ENCODE measurements around the gene PRR3. TPM values are rescaled to one million over a fixed set of nuclear protein-coding genes. Genes with fewer than 3 reads are reported as not detected.
A peak's percentile ranks its signal among the peaks of the same experiment; 100 is the strongest.

PRR3 gene
- total and polyA plus RNA-seq, 9 of the 15 experiments (the other 6 are each of a cell fraction or from before 2014, with no cell fraction given) = 23.5 to 59.6 (median 28.8) TPM

DNA sequence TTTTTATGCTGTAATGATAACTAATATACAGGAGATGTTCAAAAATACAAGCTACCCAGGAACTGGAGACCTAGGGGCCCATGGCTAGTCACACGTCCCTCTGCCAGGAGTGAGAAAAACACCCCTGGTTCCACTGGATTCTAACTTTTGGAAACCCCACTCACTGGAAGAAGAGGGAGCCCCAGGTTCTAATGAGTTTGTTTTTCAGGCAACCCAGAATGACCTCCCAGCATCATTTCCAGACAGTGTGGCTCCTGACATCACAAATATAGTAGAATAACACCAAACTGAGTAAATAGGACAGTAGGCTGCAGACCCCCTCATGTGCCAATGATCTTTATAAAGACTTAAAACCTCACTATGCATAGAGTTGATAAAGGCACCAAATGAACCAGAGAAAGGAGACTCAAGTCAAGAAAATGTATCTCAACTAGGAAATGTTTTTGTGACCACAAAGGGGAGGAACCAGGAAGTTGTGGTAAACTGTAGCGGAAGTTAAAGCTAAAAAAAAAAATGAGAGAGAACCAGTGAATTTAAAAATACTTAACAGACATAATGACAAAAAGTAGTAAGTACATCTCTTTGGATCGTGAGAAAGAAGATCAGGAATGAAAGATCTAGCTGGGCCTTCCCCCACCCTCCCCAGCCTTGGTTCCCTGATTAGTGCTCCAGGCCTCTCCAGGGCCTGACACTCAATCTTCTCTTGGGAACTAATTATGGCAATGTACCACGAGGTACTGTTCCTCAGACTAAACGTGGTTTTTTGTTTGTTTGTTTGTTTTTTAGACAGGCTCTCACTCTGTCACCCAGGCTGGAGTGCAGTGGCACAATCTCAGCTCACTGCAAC lies 48.0 kb upstream of the PRR3 start (continued):
- TF ChIP-seq, protein P1, sequence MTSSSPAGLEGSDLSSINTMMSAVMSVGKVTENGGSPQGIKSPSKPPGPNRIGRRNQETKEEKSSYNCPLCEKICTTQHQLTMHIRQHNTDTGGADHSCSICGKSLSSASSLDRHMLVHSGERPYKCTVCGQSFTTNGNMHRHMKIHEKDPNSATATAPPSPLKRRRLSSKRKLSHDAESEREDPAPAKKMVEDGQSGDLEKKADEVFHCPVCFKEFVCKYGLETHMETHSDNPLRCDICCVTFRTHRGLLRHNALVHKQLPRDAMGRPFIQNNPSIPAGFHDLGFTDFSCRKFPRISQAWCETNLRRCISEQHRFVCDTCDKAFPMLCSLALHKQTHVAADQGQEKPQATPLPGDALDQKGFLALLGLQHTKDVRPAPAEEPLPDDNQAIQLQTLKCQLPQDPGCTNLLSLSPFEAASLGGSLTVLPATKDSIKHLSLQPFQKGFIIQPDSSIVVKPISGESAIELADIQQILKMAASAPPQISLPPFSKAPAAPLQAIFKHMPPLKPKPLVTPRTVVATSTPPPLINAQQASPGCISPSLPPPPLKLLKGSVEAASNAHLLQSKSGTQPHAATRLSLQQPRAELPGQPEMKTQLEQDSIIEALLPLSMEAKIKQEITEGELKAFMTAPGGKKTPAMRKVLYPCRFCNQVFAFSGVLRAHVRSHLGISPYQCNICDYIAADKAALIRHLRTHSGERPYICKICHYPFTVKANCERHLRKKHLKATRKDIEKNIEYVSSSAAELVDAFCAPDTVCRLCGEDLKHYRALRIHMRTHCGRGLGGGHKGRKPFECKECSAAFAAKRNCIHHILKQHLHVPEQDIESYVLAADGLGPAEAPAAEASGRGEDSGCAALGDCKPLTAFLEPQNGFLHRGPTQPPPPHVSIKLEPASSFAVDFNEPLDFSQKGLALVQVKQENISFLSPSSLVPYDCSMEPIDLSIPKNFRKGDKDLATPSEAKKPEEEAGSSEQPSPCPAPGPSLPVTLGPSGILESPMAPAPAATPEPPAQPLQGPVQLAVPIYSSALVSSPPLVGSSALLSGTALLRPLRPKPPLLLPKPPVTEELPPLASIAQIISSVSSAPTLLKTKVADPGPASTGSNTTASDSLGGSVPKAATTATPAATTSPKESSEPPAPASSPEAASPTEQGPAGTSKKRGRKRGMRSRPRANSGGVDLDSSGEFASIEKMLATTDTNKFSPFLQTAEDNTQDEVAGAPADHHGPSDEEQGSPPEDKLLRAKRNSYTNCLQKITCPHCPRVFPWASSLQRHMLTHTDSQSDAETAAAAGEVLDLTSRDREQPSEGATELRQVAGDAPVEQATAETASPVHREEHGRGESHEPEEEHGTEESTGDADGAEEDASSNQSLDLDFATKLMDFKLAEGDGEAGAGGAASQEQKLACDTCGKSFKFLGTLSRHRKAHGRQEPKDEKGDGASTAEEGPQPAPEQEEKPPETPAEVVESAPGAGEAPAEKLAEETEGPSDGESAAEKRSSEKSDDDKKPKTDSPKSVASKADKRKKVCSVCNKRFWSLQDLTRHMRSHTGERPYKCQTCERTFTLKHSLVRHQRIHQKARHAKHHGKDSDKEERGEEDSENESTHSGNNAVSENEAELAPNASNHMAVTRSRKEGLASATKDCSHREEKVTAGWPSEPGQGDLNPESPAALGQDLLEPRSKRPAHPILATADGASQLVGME (CRISPR knock-in tag; IDR thresholded peaks at IDR 0.05) = no peak
- TF ChIP-seq ZNF41 (CRISPR knock-in tag; conservative IDR thresholded peaks at IDR 0.05) = 0 out of 2 replicates have a peak, but pooled peaks have one; percentile 23
- TF ChIP-seq ZNF398 (CRISPR knock-in tag; IDR thresholded peaks at IDR 0.05) = no peak
- TF ChIP-seq FOXK2 (conservative IDR thresholded peaks at IDR 0.05 in 1 of 2, IDR thresholded peaks at IDR 0.05 in 1 of 2; ENCODE audit: low read depth in 2 of 2) = no peak
- TF ChIP-seq CBX5 (IDR thresholded peaks at IDR 0.05; ENCODE audit: borderline replicate concordance, low read depth) = no peak
- 0 out of 2 replicates have a peak, but pooled peaks have one; percentile 8 for TF ChIP-seq GTF2E2 (tag; IDR thresholded peaks at IDR 0.05)
- TF ChIP-seq HOXB6 (CRISPR knock-in tag; IDR thresholded peaks at IDR 0.05; ENCODE audit: borderline replicate concordance) = no peak
- 0 out of 2 replicates have a peak, but pooled peaks have one; percentile 21 for TF ChIP-seq MEF2D (tag; conservative IDR thresholded peaks at IDR 0.05; ENCODE audit: low read depth)
- TF ChIP-seq HNRNPH1 (optimal IDR thresholded peaks at IDR 0.05; ENCODE audit: low read depth, low read length) = no peak
- no peak for TF ChIP-seq FOXK1 (CRISPR knock-in tag; IDR thresholded peaks at IDR 0.05; ENCODE audit: borderline replicate concordance)
- TF ChIP-seq ZFP1 (CRISPR knock-in tag; IDR thresholded peaks at IDR 0.05) = no peak
- no peak for TF ChIP-seq ETS2 (tag; IDR thresholded peaks at IDR 0.05; ENCODE audit: borderline replicate concordance, poor library complexity, severe bottlenecking)
- TF ChIP-seq PRPF4 (IDR thresholded peaks at IDR 0.05; ENCODE audit: insufficient read depth, low read depth, low read length, poor library complexity, severe bottlenecking) = no peak
- no peak for TF ChIP-seq PHTF2 (CRISPR knock-in tag; IDR thresholded peaks at IDR 0.05)
- peak; percentile 51; the same call in 1 of the 2 replicates for TF ChIP-seq SMARCA4 (IDR thresholded peaks at IDR 0.05)
- no peak for TF ChIP-seq ZNF77 (CRISPR knock-in tag; IDR thresholded peaks at IDR 0.05)
- TF ChIP-seq ZNF212 (CRISPR knock-in tag; IDR thresholded peaks at IDR 0.05) = no peak; the same call in 1 of the 2 replicates
- TF ChIP-seq ZNF165 (CRISPR knock-in tag; IDR thresholded peaks at IDR 0.05; ENCODE audit: borderline replicate concordance) = no peak; the same call in 1 of the 2 replicates
